Kasumi-1 (cell line): Measurements from ENCODE around the gene CLEC16A.
"Not testable (repeated sequence)": the region's sequence is repeated elsewhere in the genome, so short reads cannot be mapped to it uniquely, and the experiment has no call there.

Source experiments
- DNase-seq, 2 experiments: peaks; one replicate each; lab custom pipeline; 2025; lab: John Stamatoyannopoulos, UW

CLEC16A gene

DNA sequence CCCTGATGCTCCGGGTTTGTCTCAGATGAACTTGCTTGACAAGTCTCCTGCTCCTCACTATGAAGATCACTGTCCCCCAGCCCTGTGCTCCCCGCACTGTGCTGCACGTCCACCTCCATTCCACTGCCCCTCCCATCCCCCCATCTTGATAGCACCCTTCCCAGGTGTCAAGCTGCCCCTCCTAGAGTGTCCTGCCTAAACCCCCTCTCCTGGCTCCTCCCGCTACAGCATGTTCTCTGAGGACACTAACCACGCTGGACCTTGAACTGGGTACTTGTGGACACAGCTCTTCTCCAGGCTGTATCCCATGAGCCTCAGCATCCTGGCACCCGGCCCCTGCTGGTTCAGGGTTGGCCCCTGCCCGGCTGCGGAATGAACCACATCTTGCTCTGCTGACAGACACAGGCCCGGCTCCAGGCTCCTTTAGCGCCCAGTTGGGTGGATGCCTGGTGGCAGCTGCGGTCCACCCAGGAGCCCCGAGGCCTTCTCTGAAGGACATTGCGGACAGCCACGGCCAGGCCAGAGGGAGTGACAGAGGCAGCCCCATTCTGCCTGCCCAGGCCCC, 20.6 kb upstream of the CLEC16A start:
- DNase-seq = no peak

DNA sequence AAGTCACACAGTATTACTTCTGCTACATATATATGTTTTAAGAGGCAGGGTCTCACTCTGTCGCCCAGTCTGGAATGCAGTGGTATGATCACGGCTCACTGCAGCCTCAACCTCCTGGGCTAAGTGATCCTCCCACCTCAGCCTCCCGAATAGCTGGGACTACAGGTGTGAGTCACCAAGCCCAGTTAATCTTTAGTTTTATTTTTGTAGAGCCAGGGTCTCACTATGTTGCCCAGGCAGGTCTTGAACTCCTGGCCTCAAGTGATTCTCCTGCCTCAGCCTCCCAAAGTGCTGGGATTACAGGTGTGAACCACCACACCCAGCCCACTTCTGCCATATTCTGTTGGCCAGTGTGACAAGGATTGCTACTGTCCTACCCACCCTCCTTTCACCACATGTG, 19.1 kb upstream of the CLEC16A start:
- not testable (repeated sequence) for DNase-seq

GRCh38 chr16:10926094-10926493, 18.3 kb upstream of the CLEC16A start:
- DNase-seq = no peak

DNA sequence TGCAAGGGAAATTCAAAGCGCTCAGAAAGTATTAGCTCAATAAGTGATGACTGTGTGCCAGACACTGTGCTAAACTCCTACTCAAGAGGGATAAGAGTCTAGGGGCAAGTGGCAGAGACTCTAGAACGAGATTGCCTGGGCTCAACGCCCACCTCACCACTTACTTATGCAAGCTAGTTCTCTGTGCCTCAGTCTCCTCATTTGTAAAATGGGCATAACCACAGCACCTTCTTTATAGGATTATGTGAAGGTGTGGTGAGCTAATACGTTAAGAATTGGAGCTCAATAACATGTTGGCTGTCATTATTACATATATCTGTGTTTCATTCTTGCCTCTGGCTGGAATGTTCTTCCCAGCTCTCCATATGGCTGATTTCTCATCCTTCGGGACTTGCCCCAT, 17.5 kb upstream of the CLEC16A start:
- DNase-seq = no peak

DNA sequence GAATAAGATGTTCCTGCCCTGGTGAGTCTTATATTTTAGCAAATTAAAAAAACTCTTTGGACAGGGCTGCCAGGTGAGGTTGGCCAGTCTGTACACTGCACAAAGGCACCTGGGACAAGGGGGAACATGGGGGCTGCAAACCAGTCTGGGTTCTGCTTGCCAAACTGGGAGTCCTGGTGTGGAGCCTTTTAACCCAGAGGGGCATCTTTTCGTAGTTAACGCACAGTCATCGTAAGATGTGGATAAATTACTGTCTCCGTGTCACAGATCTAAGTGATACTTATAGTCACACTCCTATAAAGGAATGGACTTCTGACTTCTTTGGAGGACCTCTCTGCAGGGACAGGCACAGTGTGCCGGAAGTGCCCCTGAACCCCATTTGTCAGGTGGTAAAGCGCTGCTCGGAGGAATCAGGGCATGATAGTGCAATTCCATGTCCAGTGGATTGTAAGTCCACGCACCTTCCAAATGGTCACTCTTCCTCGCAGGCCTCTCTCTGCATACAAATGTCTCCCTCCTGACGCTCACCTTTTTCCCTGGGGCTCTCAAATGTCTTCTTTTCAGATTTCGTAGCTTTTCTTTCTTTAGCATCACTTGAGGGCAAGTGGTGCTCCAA, 16.8 kb upstream of the CLEC16A start:
- DNase-seq = no peak

GRCh38 chr16:10929097-10929496, 15.3 kb upstream of the CLEC16A start:
- not testable (repeated sequence) for DNase-seq

DNA sequence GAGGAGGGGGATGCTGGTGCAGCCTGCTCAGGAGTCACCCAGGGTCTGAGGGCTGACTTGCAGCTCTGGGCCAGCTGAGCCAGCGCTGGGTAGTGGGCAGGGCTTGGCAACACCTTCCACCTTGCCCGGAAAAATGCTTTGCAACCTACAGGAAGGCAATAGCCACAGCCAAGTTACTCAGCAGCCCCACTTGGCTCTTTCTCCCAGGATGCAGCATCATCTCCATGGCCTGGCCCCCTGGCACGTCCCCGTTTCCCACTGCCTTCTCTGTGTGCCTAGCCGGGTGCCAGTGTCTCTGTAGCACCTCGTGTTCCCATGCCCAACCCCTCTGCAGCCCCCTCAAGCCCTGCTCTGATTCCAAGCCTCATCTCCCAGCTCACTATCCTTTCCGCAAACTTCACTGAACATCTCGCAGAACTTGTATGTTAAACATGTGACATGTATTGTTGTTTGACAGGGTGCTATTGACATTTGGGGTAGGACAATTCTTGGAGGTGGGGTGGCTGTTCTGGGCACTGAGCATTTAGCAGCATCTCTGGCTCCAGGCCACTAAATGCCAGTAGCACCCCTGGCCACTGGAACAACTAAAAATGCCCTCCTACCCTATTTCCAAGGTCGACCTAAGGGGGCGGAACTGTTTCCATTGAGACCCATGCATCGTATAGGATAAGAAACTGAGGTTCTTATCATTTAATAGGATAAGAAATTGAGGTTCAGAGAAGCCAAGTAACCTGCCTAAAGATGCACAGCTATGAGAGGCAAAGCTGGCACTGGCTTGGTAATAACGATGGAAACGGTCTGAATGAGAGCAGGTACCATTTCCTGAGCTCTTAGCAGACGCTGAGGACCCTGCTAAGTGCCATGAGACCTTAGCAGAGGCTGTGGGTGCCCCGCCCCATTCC, 14.3 kb upstream of the CLEC16A start:
- DNase-seq = no peak

GRCh38 chr16:10930755-10931093, 13.6 kb upstream of the CLEC16A start:
- no peak for DNase-seq

GRCh38 chr16:10931134-10931533, 13.2 kb upstream of the CLEC16A start:
- no peak for DNase-seq

- no peak for DNase-seq
Observed at GRCh38 chr16:10931977-10932632, 12.3 kb upstream of the CLEC16A start.

GRCh38 chr16:10932959-10933710, 11.2 kb upstream of the CLEC16A start:
- DNase-seq = no peak

DNA sequence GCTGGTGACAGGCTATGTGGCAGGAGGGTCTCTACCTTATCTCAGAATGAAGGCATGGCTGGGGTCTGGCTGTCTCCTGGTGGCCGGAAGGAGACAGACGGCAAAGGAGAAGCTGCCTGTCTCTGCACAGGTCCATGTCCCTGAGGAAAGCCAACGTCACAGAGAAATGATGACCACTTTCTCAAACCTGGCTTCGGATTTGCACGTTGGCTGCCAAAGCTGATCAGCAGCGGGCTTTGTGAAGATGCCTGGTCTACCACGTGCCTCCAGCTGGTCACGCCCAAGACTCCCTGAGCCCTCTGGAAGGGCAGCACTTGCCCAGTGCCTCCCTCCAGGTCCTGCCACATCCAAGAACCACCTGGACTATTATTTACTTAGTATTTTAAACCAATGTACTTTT, 10.5 kb upstream of the CLEC16A start:
- no peak for DNase-seq

- DNase-seq = no peak
Observed at GRCh38 chr16:10934325-10935107, 9.8 kb upstream of the CLEC16A start.

GRCh38 chr16:10935226-10935915, 9.0 kb upstream of the CLEC16A start:
- DNase-seq = no peak

DNA sequence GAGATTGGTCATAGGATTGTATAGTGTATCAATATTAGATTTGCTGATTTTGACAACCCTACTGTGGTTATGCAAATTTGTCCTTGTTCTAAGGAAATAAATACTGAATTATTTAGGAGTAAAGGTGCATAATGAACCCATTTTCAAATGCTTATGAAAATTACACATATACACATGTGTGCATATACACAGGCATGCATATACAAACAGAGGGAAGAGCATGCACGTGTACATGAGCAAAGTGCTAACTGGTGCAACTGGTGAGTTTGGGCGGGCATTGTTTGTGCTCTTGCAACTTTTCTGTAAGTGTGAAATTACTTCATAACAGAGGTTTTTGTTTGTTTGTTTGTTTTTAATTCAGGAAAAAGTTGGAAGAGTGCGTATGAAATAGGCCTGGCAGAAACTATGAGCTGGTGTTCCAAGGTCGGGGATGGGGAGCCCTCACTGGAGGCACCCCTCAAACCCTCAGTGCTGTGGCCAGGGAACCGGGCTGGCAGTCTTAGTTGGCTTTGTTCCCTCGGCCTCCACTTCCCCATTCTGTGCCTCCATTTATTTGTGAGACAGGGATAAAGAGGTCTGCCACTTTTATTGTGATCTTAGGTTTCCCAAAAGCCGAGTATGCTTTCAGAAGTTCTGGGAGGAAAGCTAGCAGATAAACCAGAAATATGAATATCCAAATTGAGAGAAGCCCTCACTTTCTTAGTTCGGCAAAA, 7.9 kb upstream of the CLEC16A start:
- no peak for DNase-seq

DNA sequence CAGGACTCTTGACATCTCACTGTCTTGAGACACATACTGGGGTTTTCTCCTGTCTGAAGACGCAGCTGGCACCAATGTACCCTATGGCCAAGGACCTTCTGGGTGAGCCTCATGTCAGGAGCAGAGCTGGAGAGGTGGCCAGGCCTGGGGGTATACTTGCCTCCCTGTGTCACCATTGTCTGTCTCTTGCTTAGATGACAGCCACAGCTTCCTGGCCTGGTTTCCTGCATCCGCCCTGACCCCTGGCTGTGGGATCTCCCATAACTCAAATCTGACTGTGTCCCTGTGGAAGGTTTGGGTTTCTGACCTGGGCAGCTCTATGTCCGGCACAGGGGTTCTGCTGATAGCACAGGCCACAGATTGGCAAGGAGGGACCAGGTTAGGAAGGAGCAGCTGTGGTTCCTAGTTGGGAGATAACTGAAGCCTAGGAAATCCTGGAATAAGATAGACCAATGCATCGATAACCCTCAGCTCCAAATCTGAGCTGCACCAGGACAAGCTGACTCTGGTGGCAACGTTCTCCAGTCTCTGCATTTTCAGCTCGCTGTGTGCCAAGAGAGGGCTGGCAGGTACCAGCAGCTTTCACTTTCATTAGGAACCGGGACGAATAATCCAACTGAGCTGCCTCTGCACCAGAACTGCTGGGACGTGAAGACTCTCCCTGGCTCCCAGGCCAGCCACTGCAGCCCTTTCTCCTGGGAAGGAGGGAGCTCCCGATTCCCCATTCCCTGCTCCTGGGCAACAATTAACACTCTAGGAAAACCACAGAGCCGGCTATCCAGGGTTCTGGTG, 7.1 kb upstream of the CLEC16A start:
- no peak for DNase-seq

DNA sequence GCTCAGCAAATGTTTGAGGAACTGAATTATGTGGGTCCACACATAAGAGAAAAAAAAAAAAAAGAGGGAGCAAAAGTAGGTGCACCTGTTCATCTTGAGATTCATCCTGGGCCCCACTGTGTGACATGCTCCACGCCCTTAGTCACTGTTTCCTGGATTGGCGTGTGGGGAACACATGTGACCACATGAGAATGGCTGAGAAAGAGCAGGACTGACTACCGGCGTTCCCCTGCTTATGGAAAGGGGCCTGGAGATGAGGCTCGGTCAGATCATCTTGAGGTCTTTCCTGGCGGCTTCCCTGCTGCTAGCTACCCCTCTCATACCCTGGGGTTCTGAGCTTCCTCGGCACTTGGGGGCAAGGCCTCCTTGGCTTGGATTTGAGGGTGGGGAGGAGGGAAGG, 6.0 kb upstream of the CLEC16A start:
- no peak for DNase-seq

DNA sequence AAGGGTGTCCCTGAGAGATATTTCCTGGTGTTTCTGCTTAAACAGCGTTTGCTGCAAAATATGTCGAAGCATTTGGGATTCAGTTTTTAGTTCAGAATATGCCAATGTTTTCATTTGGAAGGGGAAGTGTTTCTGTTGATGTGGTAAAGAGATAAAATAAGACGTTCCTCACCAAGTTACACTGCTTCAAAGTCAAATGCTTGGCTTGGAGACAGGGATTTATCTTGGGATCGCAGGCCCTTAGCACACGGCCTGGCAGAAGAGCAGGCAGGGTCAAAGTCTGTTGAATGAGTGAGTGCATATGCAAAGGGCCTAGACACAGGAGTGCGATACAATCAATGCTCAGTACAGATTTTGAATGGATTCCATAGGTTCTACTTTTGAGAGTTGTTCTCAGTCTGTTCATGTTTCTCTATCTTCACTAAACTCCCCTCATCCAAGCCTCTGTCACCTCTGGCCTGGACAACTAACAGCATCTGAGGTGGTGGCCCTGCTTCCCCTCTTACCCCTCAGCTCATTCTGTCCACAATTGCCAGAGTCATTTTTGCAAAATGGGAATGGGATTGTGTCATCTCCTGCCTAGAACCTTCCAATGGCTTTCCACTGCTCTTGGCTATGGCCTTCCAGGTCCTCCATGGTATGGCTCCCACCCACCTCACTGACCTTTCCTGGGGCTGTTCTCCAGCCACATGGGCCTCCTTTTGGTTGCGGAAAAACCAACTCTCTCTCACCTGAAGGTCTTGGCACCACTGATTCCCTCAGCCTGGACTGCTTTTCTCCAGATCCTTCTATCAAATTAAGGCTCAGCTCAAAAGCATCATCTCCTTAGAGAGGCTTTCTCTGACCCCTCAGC, 5.3 kb upstream of the CLEC16A start:
- no peak for DNase-seq
